GM12878 (cell line): Measurements from ENCODE around the gene TACC2. TPM values are rescaled to one million over a fixed set of nuclear protein-coding genes. Genes with fewer than 3 reads are reported as not detected.

Experiments used
- ATAC-seq: fragments of 200-7000 bp; cut with Tn5 transposase; 3 replicates; pipeline ENCODE4 v1.9.1; 2020; ENCODE audit warnings: mild to moderate bottlenecking, moderate library complexity
- BruUV-seq: library from RNA; stranded (reverse); fragments of 400-500 nt; replicated peaks from 2 replicates; lab custom pipeline; 2021; lab: Mats Ljungman, UMichigan
- CTCF ChIA-PET: fragments of 300-600 bp; sonication (Branson Sonifier 250); formaldehyde crosslinking; extraction: SDS; loops from one replicate; lab custom pipeline; 2021; ENCODE audit warnings: inconsistent platforms; lab: Yijun Ruan, JAX
- POLR2A ChIA-PET: fragments of 350-600 bp; formaldehyde crosslinking; extraction: SDS; loops from one replicate; lab custom pipeline; 2021; ENCODE audit warnings: inconsistent platforms; lab: Charles Lee
- RAD21 ChIA-PET: fragments of 300-600 bp; sonication (Branson Sonifier 250); formaldehyde crosslinking; loops from one replicate; lab custom pipeline; 2023; ENCODE audit warnings: antibody characterized with exemption; ENCODE audit not compliant: unreplicated experiment; lab: Charles Lee
- SMC1A ChIA-PET: fragments of 300-600 bp; sonication (Branson Sonifier 250); formaldehyde crosslinking; loops from one replicate; lab custom pipeline; 2023; ENCODE audit not compliant: unreplicated experiment, uncharacterized antibody; lab: Charles Lee
- DNase-seq: peaks from one replicate; pipeline ENCODE4 v3.0.0-alpha.2; 2011; ENCODE audit warnings: low read depth, low spot score
- FAIRE-seq: peaks from 3 replicates; lab custom pipeline; 2011; peaks lifted over from hg19 to GRCh38; lab: Jason Lieb, UNC
- H2AFZ ChIP-seq: 2 replicates; pipeline ENCODE4 v1.6.0; 2011; ENCODE audit warnings: low read depth, low read length, control low read depth; ENCODE audit not compliant: control insufficient read depth
- H3K27ac ChIP-seq: 2 replicates; pipeline ENCODE4 v1.5.1; 2011; ENCODE audit warnings: control low read depth; ENCODE audit not compliant: control insufficient read depth, insufficient read depth
- H3K27me3 ChIP-seq, 2 experiments: replicated peaks in 1 of 2; 2 replicates each; pipeline versions ENCODE4 v1.6.0 to v1.6.1; 2011; ENCODE audit warnings: low read length in 1 of 2; ENCODE audit not compliant: control insufficient read depth in 2 of 2, insufficient read depth in 2 of 2
- H3K36me3 ChIP-seq, 2 experiments: 2 replicates each; pipeline ENCODE4 v1.5.1; 2011; ENCODE audit warnings: low read length in 1 of 2; ENCODE audit not compliant: control insufficient read depth in 2 of 2, insufficient read depth in 2 of 2
- H3K4me1 ChIP-seq: 2 replicates; pipeline ENCODE4 v1.6.1; 2011; ENCODE audit warnings: mild to moderate bottlenecking, low read length, moderate library complexity, mixed read lengths; ENCODE audit not compliant: control insufficient read depth, insufficient read depth
- H3K4me2 ChIP-seq: 2 replicates; pipeline ENCODE4 v1.6.0; 2011; ENCODE audit warnings: control low read depth; ENCODE audit not compliant: control insufficient read depth, insufficient read depth
- H3K4me3 ChIP-seq: fragments of 200-600 bp; sonication (generic); 2 replicates; pipeline ENCODE4 v1.5.1; 2016
- H3K79me2 ChIP-seq: 2 replicates; pipeline ENCODE4 v1.6.0; 2011; ENCODE audit warnings: low read length; ENCODE audit not compliant: control insufficient read depth, insufficient read depth
- H3K9ac ChIP-seq: 2 replicates; pipeline ENCODE4 v1.8.0; 2011; ENCODE audit warnings: low read length, control low read depth, mixed read lengths; ENCODE audit not compliant: control insufficient read depth, insufficient read depth
- H3K9me3 ChIP-seq: replicated peaks from 3 replicates; pipeline ENCODE4 v1.5.1; 2011; ENCODE audit warnings: mild to moderate bottlenecking, low read length; ENCODE audit not compliant: control insufficient read depth, insufficient read depth
- H4K20me1 ChIP-seq: 2 replicates; pipeline ENCODE4 v1.6.0; 2011; ENCODE audit not compliant: control insufficient read depth, insufficient read depth
- CHD2 ChIP-seq: IDR thresholded peaks from 2 replicates; pipeline ENCODE4 v1.6.1; 2011; ENCODE audit warnings: low read depth, low read length, improper control_type of control experiment, borderline replicate concordance
- GABPA ChIP-seq: IDR thresholded peaks from 2 replicates; pipeline ENCODE4 v1.6.1; 2014; ENCODE audit warnings: antibody characterized with exemption, low read depth, mild to moderate bottlenecking, inconsistent platforms
- MEF2A ChIP-seq: IDR thresholded peaks from 2 replicates; pipeline ENCODE4 v1.6.1; 2011; ENCODE audit warnings: low read depth, mild to moderate bottlenecking, low read length, moderate library complexity; ENCODE audit not compliant: insufficient read depth
- NR2F1 ChIP-seq: fragments of 450-650 bp; conservative IDR thresholded peaks from 2 replicates; pipeline ENCODE4 v1.6.1; 2017; ENCODE audit warnings: mild to moderate bottlenecking
- SIX5 ChIP-seq: IDR thresholded peaks from 2 replicates; pipeline ENCODE4 v1.6.1; 2011; ENCODE audit warnings: mild to moderate bottlenecking, low read depth, low read length, moderate library complexity; ENCODE audit not compliant: severe bottlenecking
- TCF3 ChIP-seq: IDR thresholded peaks from 2 replicates; pipeline ENCODE4 v1.6.1; 2012; ENCODE audit warnings: low read depth, mild to moderate bottlenecking, low read length, borderline replicate concordance; ENCODE audit not compliant: insufficient read depth
- YBX1 ChIP-seq: fragments of 450-650 bp; IDR thresholded peaks from 2 replicates; pipeline ENCODE4 v1.6.1; 2016; ENCODE audit warnings: antibody characterized with exemption
- WGBS: methylation state at CpG from one replicate; pipeline ENCODE4 v1.1.6; 2016; ENCODE audit warnings: low lambda C conversion rate; ENCODE audit not compliant: insufficient replicate concordance, insufficient coverage; ENCODE audit errors: missing lambda C conversion rate; 5-methylcytosine and 5-hydroxymethylcytosine counted together
- in situ Hi-C: fragments of 300-500 bp; cut with MboI; formaldehyde crosslinking; loops from 9 replicates; pipeline ENCODE4 v1.14.3; 2018; ENCODE audit warnings: mixed read lengths
- intact Hi-C: fragments of 100-400 bp; cut with micrococcal nuclease; formaldehyde crosslinking; loops from one replicate; pipeline ENCODE4 v1.14.2; 2022; ENCODE audit not compliant: unreplicated experiment
- polyA plus RNA-seq, 11 experiments: library from polyadenylated mRNA; depleted of rRNA in 4 of 11; unstranded in 6 of 11; stranded (reverse) in 5 of 11; fragments of >200 nt; fragmentation: Nextera tagmentation in 4 of 11; fragmentation: Illumina TruSeq in 1 of 11; extraction: Ambion mirVana in 4 of 11; extraction: Trizol in 1 of 11; gene quantifications; 1 replicate in 1 of 11; 2 replicates in 10 of 11; pipeline versions ENCODE4 v1.2.1 to v1.2.3, GENCODE V29; 2011 to 2016; ENCODE audit warnings: inconsistent platforms in 2 of 11, missing spikeins in 2 of 11, low read depth in 1 of 11
- total RNA-seq, 4 experiments: library from RNA; depleted of rRNA in 3 of 4; stranded (reverse); fragments of >200 nt in 3 of 4; fragmentation: Illumina TruSeq in 1 of 4; extraction: Trizol in 1 of 4; gene quantifications; 2 replicates each; pipeline versions ENCODE4 v1.2.1 to v1.2.3, GENCODE V29; 2013 to 2021
- TF ChIP-seq, protein P1 (sequence below): fragments of 450-650 bp; IDR thresholded peaks from 2 replicates; pipeline ENCODE4 v1.6.1; 2014; ENCODE audit warnings: mild to moderate bottlenecking
- TF ChIP-seq, protein P2 (sequence below): fragments of 450-650 bp; IDR thresholded peaks from 2 replicates; pipeline ENCODE4 v1.6.1; 2018; ENCODE audit warnings: mild to moderate bottlenecking, low read depth, moderate library complexity; ENCODE audit not compliant: partially characterized antibody
- TF ChIP-seq, protein P3 (sequence below): fragments of 450-650 bp; formaldehyde crosslinking; IDR thresholded peaks from 2 replicates; pipeline ENCODE4 v1.5.0; 2022; ENCODE audit warnings: mild to moderate bottlenecking, missing genetic modification characterization
- TF ChIP-seq, protein P4 (sequence below), 3 experiments: IDR thresholded peaks in 2 of 3; conservative IDR thresholded peaks in 1 of 3; 2 replicates each; pipeline ENCODE4 v1.5.1; 2011; ENCODE audit warnings: low read depth in 3 of 3, low read length in 3 of 3, mild to moderate bottlenecking in 3 of 3, control low read depth in 2 of 3, moderate library complexity in 2 of 3, inconsistent platforms in 1 of 3, mixed read lengths in 1 of 3; ENCODE audit not compliant: control insufficient read depth in 2 of 3, insufficient read depth in 1 of 3; ENCODE audit errors: extremely low read depth in 1 of 3
- TF ChIP-seq, protein P5 (sequence below): fragments of 450-650 bp; conservative IDR thresholded peaks from 2 replicates; pipeline ENCODE4 v1.6.1; 2017; ENCODE audit warnings: mild to moderate bottlenecking, moderate library complexity

Gene TACC2
- total and polyA plus RNA-seq, 10 of the 15 experiments (the other 5 are each of a cell fraction or from before 2014, with no cell fraction given), result 0.07 to 0.64 (median 0.13) TPM; not detected in 5

DNA sequence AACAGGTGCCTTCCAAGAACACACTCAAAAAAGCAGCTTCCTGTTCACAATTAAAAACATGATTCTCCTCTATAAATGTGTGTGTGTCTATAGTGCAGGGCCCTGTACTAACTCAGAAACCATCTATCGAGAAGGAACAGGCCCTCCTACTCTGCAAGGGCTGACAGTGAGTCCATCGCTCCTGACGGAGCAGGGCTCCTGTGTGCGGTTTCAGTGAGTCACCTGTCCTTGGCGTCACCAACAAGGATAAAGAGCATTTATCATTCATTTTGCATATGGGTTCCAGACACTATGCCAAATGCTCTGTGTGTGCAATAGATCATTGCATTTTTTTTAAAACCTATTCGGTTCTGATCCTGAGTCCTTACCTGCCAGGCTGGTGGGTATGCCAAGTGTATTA lies 63.7 kb downstream of the TACC2 start:
- ChIA-PET SMC1A (interaction anchor here (0.6 kb wide), 1 partner anchor 152 kb away, joined by 3 read pairs; no protein-coding TSS in a partner anchor), POLR2A (no interaction called here), RAD21 (no interaction called here), CTCF (no interaction called here)
- 55% methylated on average over 6 of the region's 6 CpGs for WGBS
- no peaks in the 10 kb centered on the region for H3K79me2 ChIP-seq
- no peak overlapping the region for H3K4me2 ChIP-seq
- H3K27ac ChIP-seq, result no peak overlapping the region
- H3K9ac ChIP-seq, result no peak overlapping the region
- no peaks in the 10 kb centered on the region for H3K9me3 ChIP-seq
- in situ Hi-C loops, result no loop called here
- DNase-seq (no peak), ATAC-seq (no peak), FAIRE-seq (no peak)
- BruUV-seq, result no TSS peak
- H2AFZ ChIP-seq, result no peak overlapping the region
- 0 out of 4 replicates have a peak, but pooled peaks cover 0 to 3% of the 10 kb centered on the region in 2 experiments for H3K27me3 ChIP-seq
- intact Hi-C loops, result no loop called here
- no peaks in the 10 kb centered on the region for H3K36me3 ChIP-seq
- H3K4me1 ChIP-seq, result no peaks in the 10 kb centered on the region
- H4K20me1 ChIP-seq, result no peaks in the 10 kb centered on the region
- no peak overlapping the region for H3K4me3 ChIP-seq
- TF ChIP-seq, protein P1, sequence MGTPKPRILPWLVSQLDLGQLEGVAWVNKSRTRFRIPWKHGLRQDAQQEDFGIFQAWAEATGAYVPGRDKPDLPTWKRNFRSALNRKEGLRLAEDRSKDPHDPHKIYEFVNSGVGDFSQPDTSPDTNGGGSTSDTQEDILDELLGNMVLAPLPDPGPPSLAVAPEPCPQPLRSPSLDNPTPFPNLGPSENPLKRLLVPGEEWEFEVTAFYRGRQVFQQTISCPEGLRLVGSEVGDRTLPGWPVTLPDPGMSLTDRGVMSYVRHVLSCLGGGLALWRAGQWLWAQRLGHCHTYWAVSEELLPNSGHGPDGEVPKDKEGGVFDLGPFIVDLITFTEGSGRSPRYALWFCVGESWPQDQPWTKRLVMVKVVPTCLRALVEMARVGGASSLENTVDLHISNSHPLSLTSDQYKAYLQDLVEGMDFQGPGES, result no peak
- TF ChIP-seq YBX1 (no peak), GABPA (no peak), NR2F1 (no peak), TCF3 (no peak), SIX5 (no peak), MEF2A (no peak), CHD2 (no peak)
- TF ChIP-seq, protein P2, sequence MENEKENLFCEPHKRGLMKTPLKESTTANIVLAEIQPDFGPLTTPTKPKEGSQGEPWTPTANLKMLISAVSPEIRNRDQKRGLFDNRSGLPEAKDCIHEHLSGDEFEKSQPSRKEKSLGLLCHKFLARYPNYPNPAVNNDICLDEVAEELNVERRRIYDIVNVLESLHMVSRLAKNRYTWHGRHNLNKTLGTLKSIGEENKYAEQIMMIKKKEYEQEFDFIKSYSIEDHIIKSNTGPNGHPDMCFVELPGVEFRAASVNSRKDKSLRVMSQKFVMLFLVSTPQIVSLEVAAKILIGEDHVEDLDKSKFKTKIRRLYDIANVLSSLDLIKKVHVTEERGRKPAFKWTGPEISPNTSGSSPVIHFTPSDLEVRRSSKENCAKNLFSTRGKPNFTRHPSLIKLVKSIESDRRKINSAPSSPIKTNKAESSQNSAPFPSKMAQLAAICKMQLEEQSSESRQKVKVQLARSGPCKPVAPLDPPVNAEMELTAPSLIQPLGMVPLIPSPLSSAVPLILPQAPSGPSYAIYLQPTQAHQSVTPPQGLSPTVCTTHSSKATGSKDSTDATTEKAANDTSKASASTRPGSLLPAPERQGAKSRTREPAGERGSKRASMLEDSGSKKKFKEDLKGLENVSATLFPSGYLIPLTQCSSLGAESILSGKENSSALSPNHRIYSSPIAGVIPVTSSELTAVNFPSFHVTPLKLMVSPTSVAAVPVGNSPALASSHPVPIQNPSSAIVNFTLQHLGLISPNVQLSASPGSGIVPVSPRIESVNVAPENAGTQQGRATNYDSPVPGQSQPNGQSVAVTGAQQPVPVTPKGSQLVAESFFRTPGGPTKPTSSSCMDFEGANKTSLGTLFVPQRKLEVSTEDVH, result no peak
- TF ChIP-seq, protein P3, sequence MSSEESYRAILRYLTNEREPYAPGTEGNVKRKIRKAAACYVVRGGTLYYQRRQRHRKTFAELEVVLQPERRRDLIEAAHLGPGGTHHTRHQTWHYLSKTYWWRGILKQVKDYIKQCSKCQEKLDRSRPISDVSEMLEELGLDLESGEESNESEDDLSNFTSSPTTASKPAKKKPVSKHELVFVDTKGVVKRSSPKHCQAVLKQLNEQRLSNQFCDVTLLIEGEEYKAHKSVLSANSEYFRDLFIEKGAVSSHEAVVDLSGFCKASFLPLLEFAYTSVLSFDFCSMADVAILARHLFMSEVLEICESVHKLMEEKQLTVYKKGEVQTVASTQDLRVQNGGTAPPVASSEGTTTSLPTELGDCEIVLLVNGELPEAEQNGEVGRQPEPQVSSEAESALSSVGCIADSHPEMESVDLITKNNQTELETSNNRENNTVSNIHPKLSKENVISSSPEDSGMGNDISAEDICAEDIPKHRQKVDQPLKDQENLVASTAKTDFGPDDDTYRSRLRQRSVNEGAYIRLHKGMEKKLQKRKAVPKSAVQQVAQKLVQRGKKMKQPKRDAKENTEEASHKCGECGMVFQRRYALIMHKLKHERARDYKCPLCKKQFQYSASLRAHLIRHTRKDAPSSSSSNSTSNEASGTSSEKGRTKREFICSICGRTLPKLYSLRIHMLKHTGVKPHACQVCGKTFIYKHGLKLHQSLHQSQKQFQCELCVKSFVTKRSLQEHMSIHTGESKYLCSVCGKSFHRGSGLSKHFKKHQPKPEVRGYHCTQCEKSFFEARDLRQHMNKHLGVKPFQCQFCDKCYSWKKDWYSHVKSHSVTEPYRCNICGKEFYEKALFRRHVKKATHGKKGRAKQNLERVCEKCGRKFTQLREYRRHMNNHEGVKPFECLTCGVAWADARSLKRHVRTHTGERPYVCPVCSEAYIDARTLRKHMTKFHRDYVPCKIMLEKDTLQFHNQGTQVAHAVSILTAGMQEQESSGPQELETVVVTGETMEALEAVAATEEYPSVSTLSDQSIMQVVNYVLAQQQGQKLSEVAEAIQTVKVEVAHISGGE, result no peak
- TF ChIP-seq, protein P4, sequence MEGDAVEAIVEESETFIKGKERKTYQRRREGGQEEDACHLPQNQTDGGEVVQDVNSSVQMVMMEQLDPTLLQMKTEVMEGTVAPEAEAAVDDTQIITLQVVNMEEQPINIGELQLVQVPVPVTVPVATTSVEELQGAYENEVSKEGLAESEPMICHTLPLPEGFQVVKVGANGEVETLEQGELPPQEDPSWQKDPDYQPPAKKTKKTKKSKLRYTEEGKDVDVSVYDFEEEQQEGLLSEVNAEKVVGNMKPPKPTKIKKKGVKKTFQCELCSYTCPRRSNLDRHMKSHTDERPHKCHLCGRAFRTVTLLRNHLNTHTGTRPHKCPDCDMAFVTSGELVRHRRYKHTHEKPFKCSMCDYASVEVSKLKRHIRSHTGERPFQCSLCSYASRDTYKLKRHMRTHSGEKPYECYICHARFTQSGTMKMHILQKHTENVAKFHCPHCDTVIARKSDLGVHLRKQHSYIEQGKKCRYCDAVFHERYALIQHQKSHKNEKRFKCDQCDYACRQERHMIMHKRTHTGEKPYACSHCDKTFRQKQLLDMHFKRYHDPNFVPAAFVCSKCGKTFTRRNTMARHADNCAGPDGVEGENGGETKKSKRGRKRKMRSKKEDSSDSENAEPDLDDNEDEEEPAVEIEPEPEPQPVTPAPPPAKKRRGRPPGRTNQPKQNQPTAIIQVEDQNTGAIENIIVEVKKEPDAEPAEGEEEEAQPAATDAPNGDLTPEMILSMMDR (IDR thresholded peaks at IDR 0.05 in 2 of 3, conservative IDR thresholded peaks at IDR 0.05 in 1 of 3; ENCODE audit: control insufficient read depth in 2 of 3, extremely low read depth in 1 of 3, insufficient read depth in 1 of 3, low read depth in 3 of 3, low read length in 3 of 3), result no peak
- TF ChIP-seq, protein P5, sequence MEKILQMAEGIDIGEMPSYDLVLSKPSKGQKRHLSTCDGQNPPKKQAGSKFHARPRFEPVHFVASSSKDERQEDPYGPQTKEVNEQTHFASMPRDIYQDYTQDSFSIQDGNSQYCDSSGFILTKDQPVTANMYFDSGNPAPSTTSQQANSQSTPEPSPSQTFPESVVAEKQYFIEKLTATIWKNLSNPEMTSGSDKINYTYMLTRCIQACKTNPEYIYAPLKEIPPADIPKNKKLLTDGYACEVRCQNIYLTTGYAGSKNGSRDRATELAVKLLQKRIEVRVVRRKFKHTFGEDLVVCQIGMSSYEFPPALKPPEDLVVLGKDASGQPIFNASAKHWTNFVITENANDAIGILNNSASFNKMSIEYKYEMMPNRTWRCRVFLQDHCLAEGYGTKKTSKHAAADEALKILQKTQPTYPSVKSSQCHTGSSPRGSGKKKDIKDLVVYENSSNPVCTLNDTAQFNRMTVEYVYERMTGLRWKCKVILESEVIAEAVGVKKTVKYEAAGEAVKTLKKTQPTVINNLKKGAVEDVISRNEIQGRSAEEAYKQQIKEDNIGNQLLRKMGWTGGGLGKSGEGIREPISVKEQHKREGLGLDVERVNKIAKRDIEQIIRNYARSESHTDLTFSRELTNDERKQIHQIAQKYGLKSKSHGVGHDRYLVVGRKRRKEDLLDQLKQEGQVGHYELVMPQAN, result no peak
